OCI-LY1 (cell line): ENCODE measurements around the gene MYL3.

Experiments
- CTCF ChIP-seq: fragments of 200-600 bp; sonication (generic), shearing (Covaris generic); IDR thresholded peaks from 2 replicates; pipeline ENCODE4 v1.5.1; 2017; ENCODE audit warnings: mild to moderate bottlenecking, antibody characterized with exemption, low read length, moderate library complexity, mixed read lengths
- EZH2 ChIP-seq: fragments of 200-600 bp; sonication (generic), shearing (Covaris generic); IDR thresholded peaks from 2 replicates; pipeline ENCODE4 v1.8.0; 2017; ENCODE audit warnings: borderline replicate concordance, mixed run types, mild to moderate bottlenecking, antibody characterized with exemption, low read length, moderate library complexity, mixed read lengths

- TF ChIP-seq CTCF (no peak), EZH2 (no peak)
These were observed 33.8 kb upstream of the MYL3 start for GRCh38 chr3:46897031-46897430.
